Nephron progenitor cell (in vitro differentiated cells): ENCODE results near the gene PACS1.
A peak's percentile ranks its signal among the peaks of the same experiment; 100 is the strongest.
"Not testable (repeated sequence)": the region's sequence is repeated elsewhere in the genome, so short reads cannot be mapped to it uniquely, and the experiment has no call there.

ENCODE experiments used
- DNase-seq: peaks from one replicate; pipeline ENCODE4 v3.0.0; 2021
- H3K27ac Mint-ChIP-seq: 2 replicates; pipeline ENCODE4 v1.8.0; 2021; ENCODE audit warnings: mild to moderate bottlenecking, moderate library complexity, mixed read lengths
- H3K27me3 Mint-ChIP-seq: 2 replicates; pipeline ENCODE4 v1.8.0; 2021; ENCODE audit warnings: mild to moderate bottlenecking, low read depth, mixed read lengths; ENCODE audit not compliant: poor library complexity
- H3K36me3 Mint-ChIP-seq: 2 replicates; pipeline ENCODE4 v1.8.0; 2021; ENCODE audit warnings: low read depth, mixed read lengths
- H3K4me1 Mint-ChIP-seq: 2 replicates; pipeline ENCODE4 v1.8.0; 2021; ENCODE audit warnings: mixed read lengths
- H3K4me3 Mint-ChIP-seq: 2 replicates; pipeline ENCODE4 v1.8.0; 2021; ENCODE audit warnings: mild to moderate bottlenecking, moderate library complexity, mixed read lengths
- H3K9me3 Mint-ChIP-seq: 2 replicates; pipeline ENCODE4 v1.8.0; 2021; ENCODE audit warnings: mild to moderate bottlenecking, moderate library complexity, mixed read lengths
- TF ChIP-seq, protein P1 (sequence below): fragments of 200-600 bp; sonication (generic); IDR thresholded peaks from 2 replicates; pipeline ENCODE4 v1.5.0; 2021; ENCODE audit warnings: antibody characterized with exemption

Gene PACS1

DNA sequence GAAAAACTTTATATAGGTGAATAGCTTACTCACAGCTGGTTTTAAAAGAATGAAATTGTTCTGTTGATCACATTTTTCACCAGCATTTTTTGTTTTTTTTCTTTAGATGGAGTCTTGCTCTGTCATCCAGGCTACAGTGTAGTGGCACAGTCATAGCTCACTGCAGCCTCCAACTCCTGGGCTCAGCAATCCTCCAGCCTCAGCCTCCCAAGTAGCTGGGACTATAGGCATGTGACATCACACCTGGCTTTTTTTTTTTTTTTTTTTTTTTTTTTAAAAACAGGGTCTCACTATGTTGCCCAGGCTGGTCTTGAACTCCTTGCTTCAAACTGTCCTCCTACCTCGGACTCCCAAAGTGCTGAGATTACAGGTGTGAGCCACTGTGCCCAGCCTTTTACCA, 3.6 kb downstream of the PACS1 start:
- Mint-ChIP-seq H3K4me3 (no peak overlapping the region), H3K27ac (no peak overlapping the region), H3K36me3 (peaks cover 55% of the 10 kb centered on the region), H3K27me3 (peaks cover 2% of the 10 kb centered on the region), H3K4me1 (peaks cover 44% of the 10 kb centered on the region), H3K9me3 (no peaks in the 10 kb centered on the region)
- DNase-seq, result no peak
- TF ChIP-seq, protein P1, sequence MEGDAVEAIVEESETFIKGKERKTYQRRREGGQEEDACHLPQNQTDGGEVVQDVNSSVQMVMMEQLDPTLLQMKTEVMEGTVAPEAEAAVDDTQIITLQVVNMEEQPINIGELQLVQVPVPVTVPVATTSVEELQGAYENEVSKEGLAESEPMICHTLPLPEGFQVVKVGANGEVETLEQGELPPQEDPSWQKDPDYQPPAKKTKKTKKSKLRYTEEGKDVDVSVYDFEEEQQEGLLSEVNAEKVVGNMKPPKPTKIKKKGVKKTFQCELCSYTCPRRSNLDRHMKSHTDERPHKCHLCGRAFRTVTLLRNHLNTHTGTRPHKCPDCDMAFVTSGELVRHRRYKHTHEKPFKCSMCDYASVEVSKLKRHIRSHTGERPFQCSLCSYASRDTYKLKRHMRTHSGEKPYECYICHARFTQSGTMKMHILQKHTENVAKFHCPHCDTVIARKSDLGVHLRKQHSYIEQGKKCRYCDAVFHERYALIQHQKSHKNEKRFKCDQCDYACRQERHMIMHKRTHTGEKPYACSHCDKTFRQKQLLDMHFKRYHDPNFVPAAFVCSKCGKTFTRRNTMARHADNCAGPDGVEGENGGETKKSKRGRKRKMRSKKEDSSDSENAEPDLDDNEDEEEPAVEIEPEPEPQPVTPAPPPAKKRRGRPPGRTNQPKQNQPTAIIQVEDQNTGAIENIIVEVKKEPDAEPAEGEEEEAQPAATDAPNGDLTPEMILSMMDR, result no peak

DNA sequence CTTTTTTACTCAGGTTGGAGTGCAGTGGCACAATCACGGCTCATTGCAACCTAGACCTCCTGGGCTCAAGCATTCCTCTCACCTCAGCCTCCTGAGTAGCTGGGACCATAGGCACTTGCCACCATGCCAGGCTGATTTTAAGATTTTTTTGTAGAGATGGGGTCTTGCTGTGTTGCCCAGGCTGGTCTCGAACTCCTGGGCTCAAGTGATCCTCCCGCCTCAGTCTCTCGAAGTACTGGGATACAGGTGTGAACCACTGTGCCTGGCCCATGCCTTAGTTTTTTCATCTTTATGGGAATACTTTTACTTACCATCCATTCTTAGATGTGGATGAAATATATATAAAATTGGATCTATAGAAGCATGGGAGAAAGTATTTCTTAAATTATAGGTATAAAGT, 5.2 kb downstream of the PACS1 start:
- peaks cover 51% of the 10 kb centered on the region for H3K4me1 Mint-ChIP-seq

DNA sequence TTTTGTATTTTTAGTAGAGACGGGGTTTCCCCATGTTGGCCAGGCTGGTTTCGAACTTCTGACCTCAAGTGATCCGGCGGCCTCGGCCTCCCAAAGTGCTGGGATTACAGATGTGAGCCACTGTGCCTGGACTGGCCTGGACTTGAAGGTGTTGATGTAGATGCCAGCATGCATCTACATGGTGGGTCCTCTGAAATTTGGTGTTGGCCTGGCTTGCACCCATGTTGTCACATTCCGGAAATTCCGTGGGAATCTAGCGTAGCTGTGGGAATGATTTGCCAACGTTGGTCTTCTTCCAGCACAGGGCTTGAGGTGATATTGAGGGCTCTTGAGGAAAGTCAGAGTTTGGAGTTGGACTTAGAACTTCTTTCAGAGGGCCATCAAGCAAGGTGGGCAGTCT, 6.5 kb downstream of the PACS1 start:
- no peak overlapping the region for H3K4me3 Mint-ChIP-seq
- no peak overlapping the region for H3K27ac Mint-ChIP-seq
- H3K27me3 Mint-ChIP-seq, result peaks cover 2% of the 10 kb centered on the region
- peaks cover 54% of the 10 kb centered on the region for H3K36me3 Mint-ChIP-seq
- no peaks in the 10 kb centered on the region for H3K9me3 Mint-ChIP-seq
- peaks cover 51% of the 10 kb centered on the region for H3K4me1 Mint-ChIP-seq
- TF ChIP-seq, protein P1, result no peak
- DNase-seq, result no peak

More for the DNA sequence above, 5.2 kb downstream of the PACS1 start:
- Mint-ChIP-seq H3K4me3 (no peak overlapping the region), H3K36me3 (peaks cover 54% of the 10 kb centered on the region), H3K27ac (no peak overlapping the region), H3K9me3 (no peaks in the 10 kb centered on the region), H3K27me3 (peaks cover 2% of the 10 kb centered on the region)
- TF ChIP-seq, protein P1, result no peak
- no peak for DNase-seq

DNA sequence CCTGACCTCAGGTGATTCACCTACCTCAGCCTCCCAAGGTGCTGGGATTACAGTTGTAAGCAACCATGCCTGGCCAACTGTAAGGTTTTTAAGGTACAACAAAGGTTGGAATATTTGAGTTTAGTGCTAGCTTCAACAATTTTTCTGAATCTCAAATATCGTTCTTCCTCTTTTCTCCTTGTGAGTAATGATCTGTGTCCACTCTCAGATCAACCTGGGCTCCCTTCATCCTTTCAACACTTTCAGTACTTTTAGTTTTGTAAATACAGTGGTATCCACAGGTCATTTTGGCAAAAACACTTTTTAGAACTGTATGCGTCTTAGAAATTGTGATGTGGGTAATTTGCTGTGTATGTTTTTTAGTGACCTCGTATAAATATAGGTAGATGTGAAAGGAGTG, 7.9 kb downstream of the PACS1 start:
- TF ChIP-seq, protein P1, result no peak
- Mint-ChIP-seq H3K27ac (no peak overlapping the region), H3K36me3 (peaks cover 44% of the 10 kb centered on the region), H3K27me3 (peaks cover 2% of the 10 kb centered on the region), H3K9me3 (no peaks in the 10 kb centered on the region), H3K4me3 (no peak overlapping the region), H3K4me1 (peaks cover 47% of the 10 kb centered on the region)
- DNase-seq, result no peak

DNA sequence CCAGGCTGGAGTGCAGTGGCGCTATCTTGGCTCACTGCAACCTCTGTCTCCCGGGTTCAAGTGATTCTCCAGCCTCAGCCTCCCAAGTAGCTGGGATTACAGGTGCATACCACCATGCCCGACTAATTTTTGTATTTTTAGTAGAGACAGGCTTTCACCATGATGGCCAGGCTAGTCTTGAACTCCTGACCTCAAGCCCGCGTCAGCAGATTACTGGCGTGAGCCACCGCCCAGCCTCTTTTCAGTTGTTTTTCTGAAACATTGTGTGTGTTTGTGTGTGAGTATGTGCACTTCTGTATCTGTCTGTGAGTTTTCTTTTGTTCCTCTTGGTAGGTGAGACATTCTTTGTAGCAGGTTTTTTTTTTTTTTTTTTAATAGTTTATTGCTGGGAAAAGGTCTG, 8.9 kb downstream of the PACS1 start:
- Mint-ChIP-seq H3K4me1 (peaks cover 53% of the 10 kb centered on the region), H3K36me3 (peaks cover 36% of the 10 kb centered on the region), H3K27ac (peak overlapping the region; percentile 92)
- not testable (repeated sequence) for DNase-seq, H3K9me3 Mint-ChIP-seq, H3K4me3 Mint-ChIP-seq, H3K27me3 Mint-ChIP-seq

DNA sequence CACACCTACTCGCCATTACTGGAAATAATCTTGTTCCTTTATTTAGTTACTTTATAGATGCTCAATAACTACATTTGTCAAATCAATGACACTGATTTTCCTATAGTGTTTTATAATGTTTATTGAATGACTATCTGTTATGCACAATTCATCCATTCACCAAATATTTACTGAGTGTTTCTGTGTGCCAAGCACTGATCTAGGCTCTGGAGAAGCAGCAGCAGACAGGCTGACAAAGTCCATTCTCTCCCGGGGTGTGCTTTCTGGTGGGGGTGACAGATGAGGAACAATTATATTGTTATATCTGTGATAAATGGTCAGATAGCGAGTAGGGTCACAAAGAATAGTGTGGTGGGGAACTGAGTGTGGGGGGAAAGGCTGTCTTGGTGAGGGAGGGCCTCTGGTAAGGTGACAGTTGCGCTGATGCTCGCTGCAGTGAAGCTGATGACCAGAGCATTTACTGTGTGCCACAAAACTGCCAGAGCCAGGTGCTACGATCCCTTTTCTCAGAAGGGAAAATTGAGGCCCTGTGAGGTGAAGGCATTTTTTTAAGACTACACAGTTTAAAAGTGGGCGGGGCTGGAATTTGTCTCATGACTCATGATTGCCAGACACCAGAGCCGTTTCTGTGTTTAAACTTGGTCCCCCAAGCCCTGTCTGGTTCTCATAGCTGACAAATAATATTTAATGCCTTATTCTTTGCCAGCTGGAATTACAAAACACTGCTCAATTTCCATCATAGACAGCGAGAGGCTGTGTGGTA, 10.2 kb downstream of the PACS1 start:
- H3K36me3 Mint-ChIP-seq, result peaks cover 28% of the 10 kb centered on the region
- H3K27me3 Mint-ChIP-seq, result peaks cover 2% of the 10 kb centered on the region
- no peak for DNase-seq
- peaks cover 66% of the 10 kb centered on the region for H3K4me1 Mint-ChIP-seq
- H3K27ac Mint-ChIP-seq, result peak overlapping the region; percentile 92
- H3K4me3 Mint-ChIP-seq, result no peak overlapping the region
- TF ChIP-seq, protein P1, result no peak
- H3K9me3 Mint-ChIP-seq, result no peaks in the 10 kb centered on the region
